Measurements from ENCODE around the gene MPZL3. TPM values are rescaled to one million over a fixed set of nuclear protein-coding genes. Genes with fewer than 3 reads are reported as not detected.

The MPZL3 gene
- total RNA-seq, 2 donors from 2014 or later, result 31.5 to 111 TPM

DNA sequence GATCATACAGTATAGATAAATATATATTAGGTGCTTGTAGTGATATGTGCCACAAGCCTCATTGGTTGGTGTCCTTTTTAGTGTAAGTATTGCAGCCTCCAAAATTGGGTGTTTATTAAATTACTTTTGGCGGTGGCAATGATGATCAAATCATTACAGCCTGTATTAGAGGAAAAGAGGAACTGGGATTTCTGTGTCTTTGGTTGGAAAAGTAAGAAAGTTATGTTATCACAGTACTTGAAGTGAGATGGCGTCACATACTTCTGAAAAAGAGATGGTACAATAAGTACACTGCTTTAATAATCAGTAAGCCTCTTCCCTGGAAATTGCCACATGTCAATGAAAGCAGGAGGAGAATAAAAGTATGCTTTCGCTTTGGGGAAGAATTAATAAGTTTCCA lies 523 bp upstream of the MPZL3 start:
- Mint-ChIP-seq H3K4me3 (peak overlapping the region; percentile 98), H3K9me3 (peaks cover 2% of the 10 kb centered on the region), H3K27me3 (no peaks in the 10 kb centered on the region), H3K27ac (peak overlapping the region; percentile 99), H3K4me1 (peaks cover 10% of the 10 kb centered on the region), H3K36me3 (ENCODE audit: low read depth) (peaks cover 35% of the 10 kb centered on the region)
- no peak for ATAC-seq (replicated peaks)

DNA sequence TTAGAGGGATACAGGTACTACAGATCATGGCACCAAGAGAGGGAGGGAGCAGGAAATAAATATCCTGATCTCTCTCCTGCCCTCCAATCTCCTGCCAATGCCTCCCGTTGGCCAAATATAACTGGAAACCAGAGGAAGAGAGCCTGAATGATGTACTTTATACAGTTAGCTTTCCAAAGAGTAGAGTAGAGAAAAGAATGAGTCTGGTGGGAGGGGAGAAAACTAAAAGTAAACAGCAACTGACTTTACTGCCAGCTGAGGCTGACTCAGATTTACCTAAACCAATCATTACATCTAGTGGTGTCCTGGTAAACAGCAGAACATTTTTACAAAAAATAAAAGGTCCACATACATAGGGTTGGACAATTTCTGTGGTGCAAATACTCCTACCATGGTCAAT lies 5.1 kb downstream of the MPZL3 start:
- peak; percentile 69 for ATAC-seq (replicated peaks)
- Mint-ChIP-seq H3K27ac (peak overlapping the region; percentile 99), H3K36me3 (ENCODE audit: low read depth) (peaks cover 64% of the 10 kb centered on the region), H3K27me3 (no peaks in the 10 kb centered on the region), H3K4me1 (peaks cover 52% of the 10 kb centered on the region), H3K4me3 (peak overlapping the region; percentile 92), H3K9me3 (peaks cover 4% of the 10 kb centered on the region)

DNA sequence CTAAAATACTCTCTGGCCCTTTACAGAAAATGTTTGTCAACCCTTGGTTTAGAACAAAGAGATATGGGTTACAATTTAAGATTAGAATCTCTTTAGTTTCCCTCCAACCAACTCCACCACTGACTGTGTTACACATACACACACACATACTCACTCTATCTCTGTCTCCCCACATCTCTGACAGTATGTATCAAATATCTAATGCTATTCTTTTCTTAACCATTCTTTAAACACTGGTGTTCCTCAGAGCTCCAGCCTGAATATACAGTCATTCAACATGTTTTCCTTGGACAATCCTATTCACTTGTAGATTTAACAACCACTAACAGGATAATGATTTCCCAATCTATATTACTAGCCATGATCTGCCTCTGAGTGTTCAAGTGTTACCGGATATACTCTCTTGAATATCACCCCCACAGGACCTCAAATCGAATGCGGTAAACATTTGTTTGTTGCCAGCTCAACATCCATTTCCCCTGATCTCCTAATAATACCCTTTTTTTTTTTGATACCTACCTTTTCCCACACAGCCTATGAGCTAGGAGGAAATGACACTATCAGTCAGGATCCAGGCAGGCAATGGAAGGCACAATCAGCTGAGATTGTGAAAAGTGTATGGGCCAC lies 6.1 kb downstream of the MPZL3 start:
- H3K27me3 Mint-ChIP-seq, result no peaks in the 10 kb centered on the region
- peak overlapping the region; percentile 99 for H3K27ac Mint-ChIP-seq
- H3K4me1 Mint-ChIP-seq, result peaks cover 60% of the 10 kb centered on the region
- H3K9me3 Mint-ChIP-seq, result peaks cover 4% of the 10 kb centered on the region
- ATAC-seq (replicated peaks), result peak; percentile 6
- peak overlapping the region; percentile 92 for H3K4me3 Mint-ChIP-seq
- peaks cover 67% of the 10 kb centered on the region for H3K36me3 Mint-ChIP-seq (ENCODE audit: low read depth)

DNA sequence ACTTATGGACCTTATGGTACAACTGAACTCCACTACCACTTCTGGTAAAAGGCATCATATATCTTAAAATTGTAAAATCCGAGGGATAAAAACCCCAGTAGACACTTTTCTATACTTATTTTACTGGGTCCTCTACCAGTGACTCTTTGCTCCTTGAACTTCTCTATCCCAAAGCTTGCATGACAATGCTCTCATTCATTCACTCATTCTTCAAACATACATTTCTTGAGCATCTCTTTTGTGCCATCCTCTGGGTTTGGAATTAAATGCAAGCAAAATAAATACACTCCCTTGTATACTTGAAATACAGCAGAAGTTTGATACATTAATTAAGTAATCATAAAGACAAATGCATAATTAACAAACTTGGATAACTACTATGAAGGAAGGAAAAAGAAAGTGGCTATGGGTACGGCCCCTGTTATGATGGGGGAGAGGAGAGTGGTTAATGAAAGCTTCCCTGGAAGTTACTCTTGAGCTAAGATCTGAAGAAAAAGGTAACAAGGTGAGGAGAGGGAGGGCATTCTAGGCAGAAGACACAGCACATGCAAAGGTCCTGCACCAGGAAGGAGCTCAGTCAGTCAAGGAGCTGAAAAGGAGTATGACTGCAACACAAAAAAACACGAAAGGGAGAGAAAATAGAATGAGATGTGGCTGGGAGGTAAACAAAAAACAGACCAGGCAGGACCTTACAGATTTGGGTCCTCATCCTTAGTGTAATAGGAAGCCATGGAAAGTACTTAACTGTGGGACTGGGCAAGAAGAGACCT lies 8.0 kb downstream of the MPZL3 start:
- peaks cover 4% of the 10 kb centered on the region for H3K9me3 Mint-ChIP-seq
- H3K4me3 Mint-ChIP-seq, result peak overlapping the region; percentile 92
- H3K36me3 Mint-ChIP-seq (ENCODE audit: low read depth), result peaks cover 75% of the 10 kb centered on the region
- H3K4me1 Mint-ChIP-seq, result peaks cover 60% of the 10 kb centered on the region
- H3K27ac Mint-ChIP-seq, result peak overlapping the region; percentile 99
- H3K27me3 Mint-ChIP-seq, result no peaks in the 10 kb centered on the region
- ATAC-seq (replicated peaks), result peak; percentile 23

DNA sequence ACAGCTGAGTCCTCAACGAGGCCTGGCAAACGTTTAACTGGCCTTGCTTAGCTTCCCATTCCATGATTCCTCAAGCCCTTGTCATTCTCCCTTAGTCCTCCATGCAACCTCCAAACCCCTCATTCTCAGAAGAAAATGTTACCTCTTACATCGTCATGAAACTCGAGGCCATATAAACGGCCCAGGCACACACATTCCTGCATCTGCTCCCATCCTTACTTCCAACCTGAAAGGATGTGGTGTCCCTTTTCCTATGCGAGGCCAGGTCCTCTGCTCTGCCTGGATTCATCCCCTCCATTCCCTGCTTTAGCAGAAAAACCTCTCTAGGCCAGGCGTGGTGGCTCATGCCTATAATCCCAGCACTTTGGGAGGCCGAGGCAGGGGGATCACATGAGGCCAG lies 9.0 kb downstream of the MPZL3 start:
- Mint-ChIP-seq H3K4me3 (peak overlapping the region; percentile 92), H3K9me3 (peaks cover 4% of the 10 kb centered on the region), H3K36me3 (ENCODE audit: low read depth) (peaks cover 86% of the 10 kb centered on the region), H3K4me1 (peaks cover 68% of the 10 kb centered on the region), H3K27ac (peak overlapping the region; percentile 99), H3K27me3 (no peaks in the 10 kb centered on the region)
- no peak for ATAC-seq (replicated peaks)

DNA sequence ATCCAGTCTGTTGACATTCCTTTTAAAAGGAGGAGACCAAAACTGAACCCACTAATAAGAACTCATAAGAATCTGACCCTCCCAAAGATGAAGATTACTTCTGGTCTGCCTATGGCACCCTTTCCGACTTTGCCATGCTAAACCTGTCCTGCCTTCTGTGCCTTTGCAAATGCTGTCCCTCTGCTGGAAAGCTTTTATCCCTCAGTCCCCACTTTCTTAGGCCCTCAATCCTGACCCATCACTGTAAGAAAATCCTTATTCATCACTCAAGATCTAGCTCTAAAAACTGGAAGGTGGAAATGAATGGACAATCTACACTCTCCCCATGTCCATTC lies 10.4 kb downstream of the MPZL3 start:
- Mint-ChIP-seq H3K27me3 (no peaks in the 10 kb centered on the region), H3K27ac (peak overlapping the region; percentile 99), H3K9me3 (no peaks in the 10 kb centered on the region), H3K4me3 (peak overlapping the region; percentile 92), H3K4me1 (peaks cover 56% of the 10 kb centered on the region), H3K36me3 (ENCODE audit: low read depth) (peaks cover 90% of the 10 kb centered on the region)
- ATAC-seq (replicated peaks), result peak; percentile 3

DNA sequence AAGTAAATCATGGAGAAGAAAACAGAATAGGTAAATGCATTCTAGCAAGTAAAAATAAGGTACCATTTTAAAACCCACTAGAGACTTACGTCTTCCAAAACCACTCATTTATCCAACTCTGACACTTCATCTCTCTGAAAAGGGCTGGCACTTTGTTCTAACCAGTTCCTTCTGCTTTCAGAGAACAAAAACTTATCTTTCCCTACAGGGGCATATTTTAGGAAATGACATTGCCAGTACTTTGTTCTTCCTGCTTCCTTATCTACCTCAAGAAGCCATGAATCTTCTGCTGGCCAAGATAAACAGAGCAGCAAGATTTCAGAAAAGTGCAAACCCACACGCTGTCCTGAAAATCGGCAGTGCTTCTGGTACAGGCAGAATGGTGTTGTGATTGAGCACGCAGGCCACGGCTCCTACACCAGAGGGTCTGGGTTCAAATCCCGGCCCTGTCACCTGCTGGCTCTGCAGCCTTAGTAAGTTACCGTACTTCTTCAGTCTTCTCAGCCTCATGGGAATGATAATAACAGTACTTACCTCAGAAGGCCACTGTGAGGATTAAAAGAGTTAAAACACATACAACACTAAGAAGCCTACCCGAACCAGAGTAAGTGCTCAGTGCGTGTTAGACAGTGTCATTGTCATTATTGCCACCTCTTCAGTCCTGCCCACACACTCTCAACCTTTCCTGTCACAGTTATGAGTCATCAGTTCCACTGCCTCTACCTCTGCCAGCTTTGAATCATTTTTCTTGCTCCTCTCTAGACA lies 11.0 kb downstream of the MPZL3 start:
- Mint-ChIP-seq H3K4me3 (peak overlapping the region; percentile 92), H3K27ac (peak overlapping the region; percentile 99)

DNA sequence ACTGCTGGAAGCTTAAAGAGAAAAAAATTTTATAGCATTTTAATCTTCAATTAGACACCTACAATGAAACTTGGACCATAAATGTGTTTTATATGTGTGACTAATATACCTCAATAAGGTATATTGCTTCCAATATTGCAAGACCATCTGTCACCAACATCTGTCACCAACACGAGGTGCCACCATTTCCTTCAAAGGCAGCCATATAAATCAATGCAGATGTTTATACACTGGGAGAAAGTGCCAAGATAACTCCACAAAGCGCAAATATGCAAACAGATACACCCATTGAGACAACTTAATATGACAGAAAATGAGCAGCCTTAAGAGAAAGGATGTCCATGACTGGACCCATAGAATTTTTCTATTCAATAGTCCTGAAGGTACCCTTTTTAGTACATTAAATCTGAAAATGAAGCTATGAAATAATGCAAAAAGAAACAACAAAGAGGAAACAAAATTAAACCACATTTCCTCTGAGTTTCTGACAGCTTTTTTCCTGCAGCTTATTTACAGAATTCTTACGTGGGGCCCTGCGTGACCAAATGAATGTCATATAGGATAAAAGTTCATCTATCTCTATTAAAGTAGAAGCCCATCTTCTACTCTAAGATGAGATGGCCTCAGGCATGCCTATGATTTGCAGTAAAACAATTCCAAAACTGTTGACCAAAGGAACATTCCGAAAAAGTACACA lies 12.5 kb downstream of the MPZL3 start:
- Mint-ChIP-seq H3K9me3 (no peaks in the 10 kb centered on the region), H3K4me1 (peaks cover 49% of the 10 kb centered on the region), H3K4me3 (peak overlapping the region; percentile 92), H3K36me3 (ENCODE audit: low read depth) (peaks cover 89% of the 10 kb centered on the region), H3K27me3 (no peaks in the 10 kb centered on the region), H3K27ac (peak overlapping the region; percentile 99)
- ATAC-seq (replicated peaks), result no peak

More for the DNA sequence above, 11.0 kb downstream of the MPZL3 start:
- Mint-ChIP-seq H3K9me3 (no peaks in the 10 kb centered on the region), H3K4me1 (peaks cover 53% of the 10 kb centered on the region), H3K36me3 (ENCODE audit: low read depth) (peaks cover 94% of the 10 kb centered on the region), H3K27me3 (no peaks in the 10 kb centered on the region)
- peak; percentile 81 for ATAC-seq (replicated peaks)

DNA sequence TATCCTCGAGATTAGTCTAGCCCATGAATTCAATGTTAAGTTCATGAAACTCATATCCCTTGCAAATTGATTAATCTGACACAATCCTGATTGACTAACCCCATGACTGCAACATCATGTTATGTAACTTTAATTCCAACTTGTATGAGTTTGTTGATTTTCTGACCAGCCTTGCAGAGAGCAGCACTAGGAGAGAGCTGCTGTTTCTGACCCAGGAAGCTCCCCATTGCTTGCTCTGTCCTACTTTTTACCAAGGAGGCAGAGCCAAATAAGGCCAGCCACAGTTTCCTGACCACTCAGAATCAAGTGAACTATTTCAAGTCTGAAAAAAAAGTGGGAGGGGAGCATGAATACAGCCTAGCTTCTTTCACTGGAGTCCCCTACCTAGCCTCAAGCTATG lies 13.2 kb downstream of the MPZL3 start:
- Mint-ChIP-seq H3K36me3 (ENCODE audit: low read depth) (peaks cover 81% of the 10 kb centered on the region), H3K4me1 (peaks cover 48% of the 10 kb centered on the region), H3K9me3 (no peaks in the 10 kb centered on the region), H3K4me3 (peak overlapping the region; percentile 92), H3K27ac (peak overlapping the region; percentile 99), H3K27me3 (no peaks in the 10 kb centered on the region)
- peak; percentile 52 for ATAC-seq (replicated peaks)

DNA sequence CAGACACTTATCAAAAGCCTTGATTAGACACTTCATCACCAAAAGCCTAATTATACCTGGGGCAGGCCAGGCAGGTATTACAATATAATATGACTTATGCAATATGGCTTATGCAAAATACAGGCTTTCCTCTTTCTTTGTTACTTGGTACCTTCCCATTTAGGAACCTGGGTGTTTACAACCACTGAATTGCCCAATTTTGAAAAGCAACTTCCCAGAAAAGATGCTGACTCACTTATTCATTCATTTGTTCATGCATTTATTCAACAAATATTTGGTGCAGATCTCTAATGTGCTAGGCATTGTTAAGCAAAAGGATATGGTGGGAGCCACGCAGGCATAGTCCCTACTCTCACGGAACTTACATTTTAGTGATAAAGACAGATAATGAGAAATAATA lies 13.7 kb downstream of the MPZL3 start:
- Mint-ChIP-seq H3K36me3 (ENCODE audit: low read depth) (peaks cover 77% of the 10 kb centered on the region), H3K9me3 (no peaks in the 10 kb centered on the region), H3K27me3 (no peaks in the 10 kb centered on the region), H3K27ac (peak overlapping the region; percentile 99), H3K4me1 (peaks cover 46% of the 10 kb centered on the region), H3K4me3 (peak overlapping the region; percentile 92)
- no peak for ATAC-seq (replicated peaks)

DNA sequence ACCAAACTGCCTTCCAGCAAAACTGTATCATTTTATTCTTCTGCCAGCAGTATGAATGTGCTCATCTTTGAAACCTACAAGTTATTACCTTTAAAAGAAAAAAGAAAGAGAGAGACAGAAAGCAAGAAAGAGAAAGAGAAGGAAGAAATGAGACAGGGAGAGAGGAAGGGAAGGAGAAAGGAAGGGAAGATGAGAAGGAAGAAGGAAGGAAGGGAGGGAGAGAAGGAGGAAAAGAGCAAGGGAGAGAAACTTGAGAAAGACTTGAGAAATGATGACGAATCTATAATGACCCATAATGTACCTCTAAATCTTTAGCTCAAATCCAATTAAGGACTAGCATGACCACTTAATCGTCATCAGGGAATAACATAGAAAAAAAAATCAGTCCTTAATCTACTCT lies 16.0 kb downstream of the MPZL3 start:
- H3K4me3 Mint-ChIP-seq, result peak overlapping the region; percentile 92
- H3K36me3 Mint-ChIP-seq (ENCODE audit: low read depth), result peaks cover 54% of the 10 kb centered on the region
- H3K4me1 Mint-ChIP-seq, result peaks cover 25% of the 10 kb centered on the region
- peak overlapping the region; percentile 58 for H3K27ac Mint-ChIP-seq
- no peak for ATAC-seq (replicated peaks)
- no peaks in the 10 kb centered on the region for H3K27me3 Mint-ChIP-seq
- H3K9me3 Mint-ChIP-seq, result no peaks in the 10 kb centered on the region

DNA sequence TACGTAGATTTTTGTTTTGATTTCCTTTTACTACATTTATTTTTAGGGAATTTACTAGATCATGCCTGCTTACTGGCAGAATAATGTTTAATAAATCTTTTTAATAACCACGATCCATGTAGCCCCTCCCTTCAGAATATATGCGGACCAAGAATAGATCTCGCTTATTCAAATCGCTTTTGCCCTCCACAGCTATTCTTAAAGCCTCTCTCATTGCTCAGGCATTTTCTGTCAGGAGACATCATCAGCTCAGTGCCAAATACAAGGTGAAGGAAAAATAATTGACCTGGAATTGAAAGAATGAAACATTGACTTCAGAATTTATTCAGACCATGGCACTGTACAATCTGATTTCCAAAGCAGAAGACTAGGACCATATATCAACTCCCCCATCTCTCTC lies 17.3 kb downstream of the MPZL3 start:
- peaks cover 41% of the 10 kb centered on the region for H3K36me3 Mint-ChIP-seq (ENCODE audit: low read depth)
- no peak overlapping the region for H3K4me3 Mint-ChIP-seq
- H3K27ac Mint-ChIP-seq, result no peak overlapping the region

DNA sequence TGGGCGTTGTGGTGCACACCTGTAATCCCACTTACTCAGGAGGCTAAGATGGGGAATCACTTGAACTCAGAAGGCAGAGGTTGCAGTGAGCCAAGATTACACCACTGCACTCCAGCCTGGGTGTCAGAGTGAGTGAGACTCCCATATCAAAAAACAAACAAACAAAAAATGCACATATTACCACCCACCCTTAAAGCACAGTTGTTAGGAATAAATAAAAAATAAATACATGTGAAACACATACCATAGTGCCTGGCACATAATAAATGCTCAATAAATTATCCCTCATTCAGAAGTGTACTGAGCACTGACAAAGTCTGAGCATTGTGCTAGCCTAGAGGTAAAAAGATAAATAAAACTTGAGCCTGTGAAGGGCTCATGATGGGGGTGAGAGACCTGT lies 18.3 kb downstream of the MPZL3 start:
- peaks cover 31% of the 10 kb centered on the region for H3K36me3 Mint-ChIP-seq (ENCODE audit: low read depth)
- no peaks in the 10 kb centered on the region for H3K9me3 Mint-ChIP-seq
- peaks cover 29% of the 10 kb centered on the region for H3K4me1 Mint-ChIP-seq
- no peaks in the 10 kb centered on the region for H3K27me3 Mint-ChIP-seq
- ATAC-seq (replicated peaks), result no peak
- H3K4me3 Mint-ChIP-seq, result no peak overlapping the region
- H3K27ac Mint-ChIP-seq, result no peak overlapping the region

More for the DNA sequence above, 17.3 kb downstream of the MPZL3 start:
- ATAC-seq (replicated peaks), result no peak
- H3K27me3 Mint-ChIP-seq, result no peaks in the 10 kb centered on the region
- H3K9me3 Mint-ChIP-seq, result no peaks in the 10 kb centered on the region
- H3K4me1 Mint-ChIP-seq, result peaks cover 25% of the 10 kb centered on the region

DNA sequence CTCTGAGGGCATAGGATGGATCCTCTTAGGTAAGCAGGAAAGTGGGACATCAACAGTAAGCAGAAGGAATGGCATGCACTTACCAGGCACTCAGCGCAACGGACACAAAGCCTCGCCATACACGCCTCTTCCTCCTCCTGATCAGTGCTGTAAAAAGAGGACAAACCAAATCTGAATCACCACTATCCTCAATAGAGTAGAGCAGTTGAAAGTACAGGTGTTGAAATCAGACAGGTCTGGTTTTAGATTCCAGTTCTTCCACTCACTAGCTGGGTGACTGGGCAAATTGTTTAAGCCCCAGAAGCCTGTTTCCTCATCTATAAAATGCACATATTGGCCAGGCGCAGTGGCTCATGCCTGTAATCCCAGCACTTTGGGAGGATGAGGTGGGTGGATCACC lies 18.8 kb downstream of the MPZL3 start:
- H3K27ac Mint-ChIP-seq, result no peak overlapping the region

More for the DNA sequence above, 18.8 kb downstream of the MPZL3 start:
- Mint-ChIP-seq H3K9me3 (no peaks in the 10 kb centered on the region), H3K27me3 (no peaks in the 10 kb centered on the region), H3K4me3 (no peak overlapping the region), H3K36me3 (ENCODE audit: low read depth) (peaks cover 26% of the 10 kb centered on the region), H3K4me1 (peaks cover 24% of the 10 kb centered on the region)
- ATAC-seq (replicated peaks), result peak; percentile 27

Data from activated T-helper 17 cell treated with anti-CD3 and anti-CD28 coated beads, Interleukin-2, amount 50 U/mL, for 72 hours (primary cell).